Stimulated activated CD4-positive, alpha-beta T cell treated with anti-CD3 and anti-CD28 coated beads, TNF-alpha, amount 100 ng/mL, for 4 hours (primary cell): ENCODE data around the gene SUMO3.

Source experiments
- DNase-seq, 3 experiments: peaks; one replicate each; pipeline ENCODE4 v3.0.0-alpha.2; 2020; ENCODE audit warnings: low read depth in 3 of 3

The SUMO3 gene

GRCh38 chr21:44758781-44759627 lies 58.9 kb downstream of the SUMO3 start:
- DNase-seq, result no peak

- DNase-seq, result no peak
Observed at GRCh38 chr21:44758141-44758561, 59.7 kb downstream of the SUMO3 start.

- no peak for DNase-seq
Observed at GRCh38 chr21:44757731-44758130, 60.1 kb downstream of the SUMO3 start.

- DNase-seq, result no peak
Observed at GRCh38 chr21:44756423-44757185, 61.3 kb downstream of the SUMO3 start.
